SK-N-SH (cell line): ENCODE data around the gene DNAJC19.

Experiments
- POLR2AphosphoS5 ChIP-seq: IDR thresholded peaks from 2 replicates; pipeline ENCODE4 v1.6.1; 2012; ENCODE audit warnings: low read depth, low read length
- RAD21 ChIP-seq: IDR thresholded peaks from 2 replicates; pipeline ENCODE4 v1.6.1; 2012; ENCODE audit warnings: mild to moderate bottlenecking, low read length
- TF ChIP-seq, protein P1 (sequence below): fragments of 200-600 bp; sonication (generic); IDR thresholded peaks from 2 replicates; pipeline ENCODE4 v1.6.1; 2017; ENCODE audit warnings: antibody characterized with exemption, mild to moderate bottlenecking, moderate library complexity

DNA sequence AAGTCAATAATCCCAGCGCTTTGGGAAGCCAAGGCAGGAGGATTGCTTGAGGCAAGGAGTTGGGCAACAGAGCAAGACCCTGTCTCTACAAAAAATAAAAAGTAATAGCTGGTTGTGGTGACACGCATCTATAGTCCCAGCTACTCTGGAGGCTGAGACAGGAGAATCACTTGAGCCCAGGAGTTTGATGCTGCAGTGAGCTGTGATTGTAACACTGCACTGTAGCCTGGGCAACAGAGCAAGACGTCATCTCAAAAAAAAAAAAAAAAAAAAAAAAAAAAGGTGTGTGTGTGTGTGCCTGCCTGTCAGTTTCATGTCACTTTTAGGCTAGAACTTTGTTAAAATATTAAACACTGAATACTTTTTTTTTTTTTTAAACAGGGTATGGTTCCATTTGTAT, 28.4 kb downstream of the DNAJC19 start:
- TF ChIP-seq POLR2AphosphoS5 (no peak), RAD21 (no peak)
- TF ChIP-seq, protein P1, sequence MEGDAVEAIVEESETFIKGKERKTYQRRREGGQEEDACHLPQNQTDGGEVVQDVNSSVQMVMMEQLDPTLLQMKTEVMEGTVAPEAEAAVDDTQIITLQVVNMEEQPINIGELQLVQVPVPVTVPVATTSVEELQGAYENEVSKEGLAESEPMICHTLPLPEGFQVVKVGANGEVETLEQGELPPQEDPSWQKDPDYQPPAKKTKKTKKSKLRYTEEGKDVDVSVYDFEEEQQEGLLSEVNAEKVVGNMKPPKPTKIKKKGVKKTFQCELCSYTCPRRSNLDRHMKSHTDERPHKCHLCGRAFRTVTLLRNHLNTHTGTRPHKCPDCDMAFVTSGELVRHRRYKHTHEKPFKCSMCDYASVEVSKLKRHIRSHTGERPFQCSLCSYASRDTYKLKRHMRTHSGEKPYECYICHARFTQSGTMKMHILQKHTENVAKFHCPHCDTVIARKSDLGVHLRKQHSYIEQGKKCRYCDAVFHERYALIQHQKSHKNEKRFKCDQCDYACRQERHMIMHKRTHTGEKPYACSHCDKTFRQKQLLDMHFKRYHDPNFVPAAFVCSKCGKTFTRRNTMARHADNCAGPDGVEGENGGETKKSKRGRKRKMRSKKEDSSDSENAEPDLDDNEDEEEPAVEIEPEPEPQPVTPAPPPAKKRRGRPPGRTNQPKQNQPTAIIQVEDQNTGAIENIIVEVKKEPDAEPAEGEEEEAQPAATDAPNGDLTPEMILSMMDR = no peak
